ENCODE data around the gene NFYC. TPM values are rescaled to one million over a fixed set of nuclear protein-coding genes. Genes with fewer than 3 reads are reported as not detected.
A peak's percentile ranks its signal among the peaks of the same experiment; 100 is the strongest.

The NFYC gene
- 10 to 100 TPM; 78.7 to 84.1 TPM for total RNA-seq

- DNase-seq: peak; percentile 97
- H3K4me1 Mint-ChIP-seq: peaks cover 57% of the 10 kb centered on the region
- ChIA-PET POLR2A (interaction anchor here (0.5 to 6.8 kb wide), 47 partner anchors 11 to 1765 kb away, joined by 3 to 134 read pairs (median 4); partner anchors contain the start of genes CAP1, CITED4, CTPS1 and EXO5), CTCF (interaction anchor here (0.9 to 4.0 kb wide), 13 partner anchors 9 to 303 kb away, joined by 3 to 16 read pairs (median 5); partner anchors contain the start of gene CITED4)
- no peaks in the 10 kb centered on the region for H3K27me3 Mint-ChIP-seq
- peak within 1 kb of the TSS; percentile 93 for H3K27ac Mint-ChIP-seq
- no peaks in the 10 kb centered on the region for H3K9me3 Mint-ChIP-seq
- H3K36me3 Mint-ChIP-seq (ENCODE audit: low read depth): peaks cover 36% of the 10 kb centered on the region
- peak within 1 kb of the TSS; percentile 90 for H3K4me3 Mint-ChIP-seq
Measured at GRCh38 chr1:40691538-40692428, at the start of gene NFYC. Gene NFYC, plus strand, starts transcription at chr1:40691704. Its CDS starts 47,140 bp downstream, at chr1:40738844.

GRCh38 chr1:40645118-40645680, 46.3 kb upstream of the NFYC start:
- DNase-seq: no peak
- H3K36me3 Mint-ChIP-seq (ENCODE audit: low read depth): no peaks in the 10 kb centered on the region
- H3K9me3 Mint-ChIP-seq: no peaks in the 10 kb centered on the region
- no peaks in the 10 kb centered on the region for H3K4me1 Mint-ChIP-seq
- H3K4me3 Mint-ChIP-seq: no peak overlapping the region
- H3K27ac Mint-ChIP-seq: no peak overlapping the region
- ChIA-PET CTCF (no interaction called here), POLR2A (no interaction called here)
- no peaks in the 10 kb centered on the region for H3K27me3 Mint-ChIP-seq

- ChIA-PET POLR2A (no interaction called here), CTCF (no interaction called here)
- Mint-ChIP-seq H3K4me3 (no peak overlapping the region), H3K27me3 (no peaks in the 10 kb centered on the region), H3K36me3 (ENCODE audit: low read depth) (no peaks in the 10 kb centered on the region), H3K9me3 (no peaks in the 10 kb centered on the region), H3K27ac (no peak overlapping the region), H3K4me1 (no peaks in the 10 kb centered on the region)
- DNase-seq: no peak
Measured at GRCh38 chr1:40646315-40646714, 45.2 kb upstream of the NFYC start.

GRCh38 chr1:40648200-40648599, 43.3 kb upstream of the NFYC start:
- no peak for DNase-seq
- CTCF ChIA-PET: no interaction called here
- H3K36me3 Mint-ChIP-seq (ENCODE audit: low read depth): no peaks in the 10 kb centered on the region
- H3K4me3 Mint-ChIP-seq: no peak overlapping the region
- POLR2A ChIA-PET: no interaction called here
- no peak overlapping the region for H3K27ac Mint-ChIP-seq
- no peaks in the 10 kb centered on the region for H3K27me3 Mint-ChIP-seq
- no peaks in the 10 kb centered on the region for H3K4me1 Mint-ChIP-seq
- no peaks in the 10 kb centered on the region for H3K9me3 Mint-ChIP-seq

GRCh38 chr1:40648928-40649591, 42.4 kb upstream of the NFYC start:
- H3K36me3 Mint-ChIP-seq (ENCODE audit: low read depth): no peaks in the 10 kb centered on the region
- no peaks in the 10 kb centered on the region for H3K27me3 Mint-ChIP-seq
- H3K9me3 Mint-ChIP-seq: no peaks in the 10 kb centered on the region
- H3K4me1 Mint-ChIP-seq: no peaks in the 10 kb centered on the region
- H3K4me3 Mint-ChIP-seq: no peak overlapping the region
- H3K27ac Mint-ChIP-seq: no peak overlapping the region
- no peak for DNase-seq
- CTCF ChIA-PET: no interaction called here
- POLR2A ChIA-PET: no interaction called here

GRCh38 chr1:40649592-40649930, 41.9 kb upstream of the NFYC start:
- H3K4me1 Mint-ChIP-seq: no peaks in the 10 kb centered on the region
- DNase-seq: no peak
- H3K27ac Mint-ChIP-seq: no peak overlapping the region
- peaks cover 3% of the 10 kb centered on the region for H3K27me3 Mint-ChIP-seq
- ChIA-PET CTCF (interaction anchor here (0.5 kb wide), 1 partner anchor 83 kb away, joined by 3 read pairs; no protein-coding TSS in a partner anchor), POLR2A (no interaction called here)
- no peaks in the 10 kb centered on the region for H3K36me3 Mint-ChIP-seq (ENCODE audit: low read depth)
- no peak overlapping the region for H3K4me3 Mint-ChIP-seq
- no peaks in the 10 kb centered on the region for H3K9me3 Mint-ChIP-seq

GRCh38 chr1:40650075-40650474, 41.4 kb upstream of the NFYC start:
- no peak overlapping the region for H3K27ac Mint-ChIP-seq
- no peaks in the 10 kb centered on the region for H3K36me3 Mint-ChIP-seq (ENCODE audit: low read depth)
- ChIA-PET POLR2A (no interaction called here), CTCF (interaction anchor here (0.5 kb wide), 1 partner anchor 82 kb away, joined by 3 read pairs; no protein-coding TSS in a partner anchor)
- no peaks in the 10 kb centered on the region for H3K4me1 Mint-ChIP-seq
- H3K27me3 Mint-ChIP-seq: peaks cover 5% of the 10 kb centered on the region
- H3K4me3 Mint-ChIP-seq: no peak overlapping the region
- DNase-seq: no peak
- no peaks in the 10 kb centered on the region for H3K9me3 Mint-ChIP-seq

GRCh38 chr1:40651138-40651857, 40.2 kb upstream of the NFYC start:
- no peak for DNase-seq
- no peaks in the 10 kb centered on the region for H3K4me1 Mint-ChIP-seq
- H3K4me3 Mint-ChIP-seq: no peak overlapping the region
- no peaks in the 10 kb centered on the region for H3K9me3 Mint-ChIP-seq
- POLR2A ChIA-PET: interaction anchor here (0.6 kb wide), 1 partner anchor 40 kb away, joined by 3 read pairs; no protein-coding TSS in a partner anchor
- H3K36me3 Mint-ChIP-seq (ENCODE audit: low read depth): no peaks in the 10 kb centered on the region
- H3K27ac Mint-ChIP-seq: no peak overlapping the region
- CTCF ChIA-PET: no interaction called here
- peaks cover 5% of the 10 kb centered on the region for H3K27me3 Mint-ChIP-seq

GRCh38 chr1:40652468-40652867, 39.0 kb upstream of the NFYC start:
- CTCF ChIA-PET: no interaction called here
- Mint-ChIP-seq H3K4me3 (no peak overlapping the region), H3K9me3 (no peaks in the 10 kb centered on the region), H3K36me3 (ENCODE audit: low read depth) (no peaks in the 10 kb centered on the region), H3K27ac (no peak overlapping the region), H3K27me3 (peaks cover 5% of the 10 kb centered on the region), H3K4me1 (no peaks in the 10 kb centered on the region)
- POLR2A ChIA-PET: no interaction called here
- DNase-seq: no peak

GRCh38 chr1:40652979-40653378, 38.5 kb upstream of the NFYC start:
- H3K27ac Mint-ChIP-seq: no peak overlapping the region
- ChIA-PET CTCF (no interaction called here), POLR2A (no interaction called here)
- no peak overlapping the region for H3K4me3 Mint-ChIP-seq
- peaks cover 5% of the 10 kb centered on the region for H3K27me3 Mint-ChIP-seq
- H3K36me3 Mint-ChIP-seq (ENCODE audit: low read depth): no peaks in the 10 kb centered on the region
- H3K4me1 Mint-ChIP-seq: no peaks in the 10 kb centered on the region
- no peak for DNase-seq
- H3K9me3 Mint-ChIP-seq: no peaks in the 10 kb centered on the region

- H3K9me3 Mint-ChIP-seq: no peaks in the 10 kb centered on the region
- H3K36me3 Mint-ChIP-seq (ENCODE audit: low read depth): no peaks in the 10 kb centered on the region
- no peak overlapping the region for H3K4me3 Mint-ChIP-seq
- no peak overlapping the region for H3K27ac Mint-ChIP-seq
- H3K27me3 Mint-ChIP-seq: peaks cover 5% of the 10 kb centered on the region
- CTCF ChIA-PET: no interaction called here
- POLR2A ChIA-PET: no interaction called here
- H3K4me1 Mint-ChIP-seq: no peaks in the 10 kb centered on the region
- no peak for DNase-seq
Measured at GRCh38 chr1:40653851-40654537, 37.5 kb upstream of the NFYC start.

- no peak overlapping the region for H3K4me3 Mint-ChIP-seq
- no peaks in the 10 kb centered on the region for H3K4me1 Mint-ChIP-seq
- H3K9me3 Mint-ChIP-seq: no peaks in the 10 kb centered on the region
- peaks cover 7% of the 10 kb centered on the region for H3K27me3 Mint-ChIP-seq
- H3K27ac Mint-ChIP-seq: no peak overlapping the region
- ChIA-PET POLR2A (no interaction called here), CTCF (interaction anchor here (0.7 to 1.1 kb wide), 4 partner anchors 8 to 25 kb away, joined by 3 to 4 read pairs (median 4); partner anchors contain the start of gene RIMS3)
- no peak for DNase-seq
- H3K36me3 Mint-ChIP-seq (ENCODE audit: low read depth): no peaks in the 10 kb centered on the region
Measured at GRCh38 chr1:40657046-40657445, 34.5 kb upstream of the NFYC start.

All from activated CD4-positive, alpha-beta memory T cell treated with anti-CD3 and anti-CD28 coated beads, Interleukin-2, amount 10 ng/mL, durations not matched to agents 7 days and 5 days (primary cell).